Naive thymus-derived CD4-positive, alpha-beta T cell (primary cell): ENCODE data around the gene GMPR. TPM values are rescaled to one million over a fixed set of nuclear protein-coding genes. Genes with fewer than 3 reads are reported as not detected.
A peak's percentile ranks its signal among the peaks of the same experiment; 100 is the strongest.

Experiments
- ATAC-seq: fragments of 150-1000 bp; cut with Tn5 transposase; 2 replicates; pipeline ENCODE4 v1.10.0; 2021; ENCODE audit warnings: mild to moderate bottlenecking, moderate library complexity
- CTCF ChIA-PET: fragments of 350-600 bp; sonication (Branson Sonifier 250); formaldehyde crosslinking; loops from one replicate; lab custom pipeline; 2021; ENCODE audit warnings: antibody characterized with exemption; lab: Charles Lee
- POLR2A ChIA-PET: fragments of 350-600 bp; sonication (Branson Sonifier 250); formaldehyde crosslinking; loops from one replicate; lab custom pipeline; 2021; ENCODE audit warnings: antibody characterized with exemption, inconsistent platforms; lab: Charles Lee
- DNase-seq, 9 donors: peaks; one replicate each; pipeline versions ENCODE4 v3.0.0 to v3.0.0-alpha.2; 2020 to 2022; ENCODE audit warnings: mixed read lengths in 1 of 9
- H3K27ac ChIP-seq: one replicate; pipeline ENCODE4 v1.7.0; 2013; ENCODE audit warnings: mild to moderate bottlenecking, low read depth, low read length, moderate library complexity
- H3K27me3 ChIP-seq, 2 donors: one replicate each; pipeline ENCODE4 v1.7.0; 2013; ENCODE audit warnings: low read length in 2 of 2, mild to moderate bottlenecking in 2 of 2, moderate library complexity in 2 of 2; ENCODE audit not compliant: control insufficient read depth in 2 of 2, insufficient read depth in 2 of 2
- H3K36me3 ChIP-seq, 3 experiments: 1 replicate in 2 of 3; 2 replicates in 1 of 3; pipeline ENCODE4 v1.7.0; 2013; ENCODE audit warnings: low read length in 3 of 3, mild to moderate bottlenecking in 3 of 3, moderate library complexity in 1 of 3; ENCODE audit not compliant: insufficient read depth in 3 of 3, control insufficient read depth in 2 of 3
- H3K4me1 ChIP-seq, 2 donors: one replicate each; pipeline ENCODE4 v1.7.0; 2013; ENCODE audit warnings: low read length in 2 of 2, mild to moderate bottlenecking in 2 of 2, moderate library complexity in 1 of 2; ENCODE audit not compliant: control insufficient read depth in 2 of 2, insufficient read depth in 2 of 2
- H3K4me3 ChIP-seq: 2 replicates; pipeline ENCODE4 v1.7.0; 2013; ENCODE audit warnings: mild to moderate bottlenecking, low read length
- H3K9me3 ChIP-seq, 3 experiments: 1 replicate in 2 of 3; 2 replicates in 1 of 3; pipeline ENCODE4 v1.7.0; 2013; ENCODE audit warnings: low read length in 3 of 3; ENCODE audit not compliant: control insufficient read depth in 2 of 3
- H3K27ac Mint-ChIP-seq, 9 donors: one replicate each; pipeline ENCODE4 v1.8.0; 2020 to 2022; ENCODE audit warnings: mixed read lengths in 9 of 9, mild to moderate bottlenecking in 8 of 9, moderate library complexity in 5 of 9, inconsistent platforms in 2 of 9
- H3K27me3 Mint-ChIP-seq, 5 donors: one replicate each; pipeline ENCODE4 v1.8.0; 2021 to 2022; ENCODE audit warnings: mixed read lengths in 5 of 5, mild to moderate bottlenecking in 1 of 5
- H3K36me3 Mint-ChIP-seq, 5 donors: one replicate each; pipeline ENCODE4 v1.8.0; 2020 to 2022; ENCODE audit warnings: mixed read lengths in 5 of 5, mild to moderate bottlenecking in 3 of 5, inconsistent platforms in 1 of 5
- H3K4me1 Mint-ChIP-seq, 7 donors: one replicate each; pipeline ENCODE4 v1.8.0; 2020 to 2022; ENCODE audit warnings: mixed read lengths in 7 of 7, mild to moderate bottlenecking in 3 of 7, inconsistent platforms in 1 of 7
- H3K4me3 Mint-ChIP-seq, 10 donors: one replicate each; pipeline ENCODE4 v1.8.0; 2020 to 2022; ENCODE audit warnings: mild to moderate bottlenecking in 10 of 10, mixed read lengths in 10 of 10, moderate library complexity in 6 of 10, inconsistent platforms in 2 of 10
- H3K9me3 Mint-ChIP-seq, 11 donors: one replicate each; pipeline ENCODE4 v1.8.0; 2020 to 2022; ENCODE audit warnings: mixed read lengths in 11 of 11, mild to moderate bottlenecking in 4 of 11, inconsistent platforms in 1 of 11, moderate library complexity in 1 of 11
- intact Hi-C, 2 donors: fragments of 100-400 bp; cut with micrococcal nuclease; formaldehyde crosslinking; loops; one replicate each; pipeline ENCODE4 v1.15.1; 2023
- polyA plus RNA-seq, 2 donors: library from polyadenylated mRNA; unstranded; fragments of 300-500 nt; fragmentation: Illumina TruSeq; gene quantifications; one replicate each; pipeline ENCODE4 v1.2.3, GENCODE V29; 2021
- total RNA-seq, 6 experiments: library from RNA in 5 of 6; stranded (reverse) in 5 of 6; gene quantifications; 1 replicate in 5 of 6; 2 replicates in 1 of 6; pipeline ENCODE4 v1.2.3 and lab custom pipeline; 2021 to 2026

GMPR gene
- total and polyA plus RNA-seq, 7 experiments from 2014 or later, result 0.60 to 2.1 (median 0.93) TPM; not detected in 2

GRCh38 chr6:16252686-16253299, 14.4 kb downstream of the GMPR start:
- H3K9me3 Mint-ChIP-seq, result peaks cover 0 to 2% (median 0%) of the 10 kb centered on the region in 11 donors
- Histone ChIP-seq H3K27ac (no peak overlapping the region), H3K4me3 (no peak overlapping the region), H3K4me1 (no peaks in the 10 kb centered on the region), H3K36me3 (no peaks in the 10 kb centered on the region), H3K27me3 (no peaks in the 10 kb centered on the region), H3K9me3 (no peaks in the 10 kb centered on the region)
- peaks cover 0 to 3% (median 0%) of the 10 kb centered on the region in 5 donors for H3K27me3 Mint-ChIP-seq
- no peak overlapping the region for H3K27ac Mint-ChIP-seq
- H3K4me1 Mint-ChIP-seq, result peaks cover 0 to 7% (median 0%) of the 10 kb centered on the region in 7 donors
- intact Hi-C loops, result no loop called here
- DNase-seq, result no peak
- CTCF ChIA-PET, result interaction anchor here (0.7 kb wide), 1 partner anchor 552 kb away, joined by 3 read pairs; no protein-coding TSS in a partner anchor
- peaks cover 0 to 10% (median 0%) of the 10 kb centered on the region in 5 donors for H3K36me3 Mint-ChIP-seq
- POLR2A ChIA-PET, result no interaction called here
- ATAC-seq, result peak; percentile 82
- no peak overlapping the region for H3K4me3 Mint-ChIP-seq

- Histone ChIP-seq H3K27ac (no peak overlapping the region), H3K9me3 (no peaks in the 10 kb centered on the region), H3K36me3 (no peaks in the 10 kb centered on the region), H3K27me3 (no peaks in the 10 kb centered on the region), H3K4me3 (no peak overlapping the region), H3K4me1 (no peaks in the 10 kb centered on the region)
- Mint-ChIP-seq H3K9me3 (peaks cover 0 to 2% (median 0%) of the 10 kb centered on the region in 11 donors), H3K4me3 (no peak overlapping the region), H3K27ac (no peak overlapping the region), H3K4me1 (peaks cover 0 to 7% (median 0%) of the 10 kb centered on the region in 7 donors), H3K27me3 (peaks cover 0 to 5% (median 0%) of the 10 kb centered on the region in 5 donors), H3K36me3 (peaks cover 0 to 10% (median 0%) of the 10 kb centered on the region in 5 donors)
- CTCF ChIA-PET, result no interaction called here
- no peak for ATAC-seq
- POLR2A ChIA-PET, result no interaction called here
- intact Hi-C loops, result no loop called here
- no peak for DNase-seq
Measured at GRCh38 chr6:16253399-16254144, 15.2 kb downstream of the GMPR start.

- peaks cover 0 to 10% (median 0%) of the 10 kb centered on the region in 5 donors for H3K36me3 Mint-ChIP-seq
- intact Hi-C loops, result no loop called here
- H3K9me3 Mint-ChIP-seq, result peaks cover 0 to 2% (median 0%) of the 10 kb centered on the region in 11 donors
- H3K27ac Mint-ChIP-seq, result no peak overlapping the region
- Histone ChIP-seq H3K27ac (no peak overlapping the region), H3K4me3 (no peak overlapping the region), H3K4me1 (no peaks in the 10 kb centered on the region), H3K27me3 (no peaks in the 10 kb centered on the region), H3K9me3 (no peaks in the 10 kb centered on the region), H3K36me3 (no peaks in the 10 kb centered on the region)
- ATAC-seq (no peak), DNase-seq (no peak)
- H3K4me3 Mint-ChIP-seq, result no peak overlapping the region
- ChIA-PET POLR2A (no interaction called here), CTCF (no interaction called here)
- peaks cover 0 to 7% (median 0%) of the 10 kb centered on the region in 5 donors for H3K27me3 Mint-ChIP-seq
- peaks cover 0 to 7% (median 0%) of the 10 kb centered on the region in 7 donors for H3K4me1 Mint-ChIP-seq
Measured at GRCh38 chr6:16254535-16254934, 16.1 kb downstream of the GMPR start.

- POLR2A ChIA-PET, result no interaction called here
- Mint-ChIP-seq H3K27ac (no peak overlapping the region), H3K4me1 (peaks cover 0 to 7% (median 0%) of the 10 kb centered on the region in 7 donors), H3K27me3 (peaks cover 0 to 7% (median 0%) of the 10 kb centered on the region in 5 donors), H3K4me3 (no peak overlapping the region), H3K9me3 (peaks cover 0 to 2% (median 0%) of the 10 kb centered on the region in 11 donors), H3K36me3 (peaks cover 0 to 10% (median 0%) of the 10 kb centered on the region in 5 donors)
- ATAC-seq (no peak), DNase-seq (no peak)
- intact Hi-C loops, result no loop called here
- H3K27ac ChIP-seq, result no peak overlapping the region
- no peaks in the 10 kb centered on the region for H3K4me1 ChIP-seq
- H3K27me3 ChIP-seq, result no peaks in the 10 kb centered on the region
- H3K36me3 ChIP-seq, result no peaks in the 10 kb centered on the region
- CTCF ChIA-PET, result interaction anchor here (0.6 kb wide), 1 partner anchor 18 kb away, joined by 5 read pairs; the partner anchor contains the start of gene GMPR
- no peaks in the 10 kb centered on the region for H3K9me3 ChIP-seq
- no peak overlapping the region for H3K4me3 ChIP-seq
Measured at GRCh38 chr6:16256781-16257180, 18.4 kb downstream of the GMPR start.

- no peak overlapping the region for H3K4me3 ChIP-seq
- ChIA-PET POLR2A (no interaction called here), CTCF (no interaction called here)
- Mint-ChIP-seq H3K36me3 (peaks cover 0 to 5% (median 0%) of the 10 kb centered on the region in 5 donors), H3K9me3 (no peaks in the 10 kb centered on the region), H3K27ac (no peak overlapping the region), H3K4me3 (no peak overlapping the region), H3K27me3 (peaks cover 0 to 9% (median 0%) of the 10 kb centered on the region in 5 donors), H3K4me1 (peaks cover 0 to 2% (median 0%) of the 10 kb centered on the region in 7 donors)
- no peaks in the 10 kb centered on the region for H3K9me3 ChIP-seq
- H3K27me3 ChIP-seq, result no peaks in the 10 kb centered on the region
- intact Hi-C loops, result no loop called here
- DNase-seq (no peak), ATAC-seq (no peak)
- no peaks in the 10 kb centered on the region for H3K4me1 ChIP-seq
- no peaks in the 10 kb centered on the region for H3K36me3 ChIP-seq
- H3K27ac ChIP-seq, result no peak overlapping the region
Measured at GRCh38 chr6:16257999-16258708, 19.8 kb downstream of the GMPR start.

GRCh38 chr6:16258709-16259075, 20.3 kb downstream of the GMPR start:
- Mint-ChIP-seq H3K27me3 (peaks cover 0 to 14% (median 0%) of the 10 kb centered on the region in 5 donors), H3K27ac (no peak overlapping the region), H3K36me3 (peaks cover 0 to 4% (median 0%) of the 10 kb centered on the region in 5 donors), H3K4me3 (no peak overlapping the region), H3K9me3 (no peaks in the 10 kb centered on the region), H3K4me1 (peaks cover 0 to 1% (median 0%) of the 10 kb centered on the region in 7 donors)
- H3K9me3 ChIP-seq, result no peaks in the 10 kb centered on the region
- CTCF ChIA-PET, result no interaction called here
- no peaks in the 10 kb centered on the region for H3K27me3 ChIP-seq
- ATAC-seq, result no peak
- DNase-seq, result no peak
- no peak overlapping the region for H3K4me3 ChIP-seq
- intact Hi-C loops, result no loop called here
- H3K4me1 ChIP-seq, result no peaks in the 10 kb centered on the region
- no peak overlapping the region for H3K27ac ChIP-seq
- POLR2A ChIA-PET, result no interaction called here
- H3K36me3 ChIP-seq, result no peaks in the 10 kb centered on the region
